Adrenal gland (tissue), 5 donors: ENCODE results near the gene HSPA12B.

Experiments
- CTCF ChIP-seq, 6 experiments: fragments of 450-650 bp in 4 of 6; fragments of 200-600 bp in 2 of 6; sonication (generic) in 1 of 6; IDR thresholded peaks; 1 replicate in 5 of 6; 2 replicates in 1 of 6; pipeline versions ENCODE4 v1.5.1 to v1.8.0; 2016 to 2021; ENCODE audit warnings: antibody characterized with exemption in 6 of 6, mild to moderate bottlenecking in 2 of 6, moderate library complexity in 1 of 6
- POLR2A ChIP-seq, 2 donors: fragments of 450-650 bp; IDR thresholded peaks; one replicate each; pipeline ENCODE4 v1.6.1; 2017; ENCODE audit warnings: antibody characterized with exemption in 2 of 2, mild to moderate bottlenecking in 2 of 2, moderate library complexity in 1 of 2
- donor health status: DM: no; HTN: no; CAD: no.

GRCh38 chr20:3719046-3719445, 13.4 kb upstream of the HSPA12B start:
- TF ChIP-seq CTCF (IDR thresholded peaks at IDR 0.05) (no peak), POLR2A (IDR thresholded peaks at IDR 0.05) (no peak)
